ENCODE results near the gene CACNB2.
A peak's percentile ranks its signal among the peaks of the same experiment; 100 is the strongest.

Gene CACNB2

GRCh38 chr10:18140149-18140956 is at the start of gene CACNB2:
CACNB2 (plus strand) TSS chr10:18140424.
- peak; percentile 83 for DNase-seq (ENCODE audit: low spot score)

GRCh38 chr10:18094332-18094731 is 45.9 kb upstream of the CACNB2 start:
- DNase-seq (ENCODE audit: low spot score) = no peak

GRCh38 chr10:18094793-18095192 is 45.4 kb upstream of the CACNB2 start:
- DNase-seq (ENCODE audit: low spot score) = no peak

GRCh38 chr10:18097524-18097923 is 42.7 kb upstream of the CACNB2 start:
- DNase-seq (ENCODE audit: low spot score) = no peak

GRCh38 chr10:18098201-18098600 is 42.0 kb upstream of the CACNB2 start:
- no peak for DNase-seq (ENCODE audit: low spot score)

- no peak for DNase-seq (ENCODE audit: low spot score)
Observed at GRCh38 chr10:18099415-18099814, 40.8 kb upstream of the CACNB2 start.

- DNase-seq (ENCODE audit: low spot score) = no peak
Observed at GRCh38 chr10:18100669-18101068, 39.6 kb upstream of the CACNB2 start.

GRCh38 chr10:18102404-18102803 is 37.8 kb upstream of the CACNB2 start:
- DNase-seq (ENCODE audit: low spot score) = no peak

- DNase-seq (ENCODE audit: low spot score) = peak; percentile 36
Observed at GRCh38 chr10:18104223-18104872, 35.9 kb upstream of the CACNB2 start.

GRCh38 chr10:18109341-18109870 is 30.8 kb upstream of the CACNB2 start:
- no peak for DNase-seq (ENCODE audit: low spot score)

- DNase-seq (ENCODE audit: low spot score) = no peak
Observed at GRCh38 chr10:18113881-18114280, 26.3 kb upstream of the CACNB2 start.

- no peak for DNase-seq (ENCODE audit: low spot score)
Observed at GRCh38 chr10:18117276-18117675, 22.9 kb upstream of the CACNB2 start.

GRCh38 chr10:18122753-18123152 is 17.5 kb upstream of the CACNB2 start:
- DNase-seq (ENCODE audit: low spot score) = no peak

- DNase-seq (ENCODE audit: low spot score) = no peak
Observed at GRCh38 chr10:18133046-18133445, 7.2 kb upstream of the CACNB2 start.

- no peak for DNase-seq (ENCODE audit: low spot score)
Observed at GRCh38 chr10:18134509-18134908, 5.7 kb upstream of the CACNB2 start.

- DNase-seq (ENCODE audit: low spot score) = no peak
Observed at GRCh38 chr10:18134921-18135320, 5.3 kb upstream of the CACNB2 start.

- DNase-seq (ENCODE audit: low spot score) = no peak
Observed at GRCh38 chr10:18136073-18136791, 4.0 kb upstream of the CACNB2 start.

- no peak for DNase-seq (ENCODE audit: low spot score)
Observed at GRCh38 chr10:18137111-18137510, 3.1 kb upstream of the CACNB2 start.

GRCh38 chr10:18140957-18141845 is 977 bp downstream of the CACNB2 start:
- DNase-seq (ENCODE audit: low spot score) = peak; percentile 10

GRCh38 chr10:18142151-18142550 is 1.9 kb downstream of the CACNB2 start:
- no peak for DNase-seq (ENCODE audit: low spot score)

- DNase-seq (ENCODE audit: low spot score) = no peak
Observed at GRCh38 chr10:18144396-18144795, 4.2 kb downstream of the CACNB2 start.

GRCh38 chr10:18144928-18145327 is 4.7 kb downstream of the CACNB2 start:
- peak; percentile 28 for DNase-seq (ENCODE audit: low spot score)
